GM04503 (cell line): ENCODE data around the gene MERTK.

Experiments used
- DNase-seq: peaks from one replicate; pipeline ENCODE4 v3.0.0-alpha.2; 2012; ENCODE audit warnings: low read depth

MERTK gene

DNA sequence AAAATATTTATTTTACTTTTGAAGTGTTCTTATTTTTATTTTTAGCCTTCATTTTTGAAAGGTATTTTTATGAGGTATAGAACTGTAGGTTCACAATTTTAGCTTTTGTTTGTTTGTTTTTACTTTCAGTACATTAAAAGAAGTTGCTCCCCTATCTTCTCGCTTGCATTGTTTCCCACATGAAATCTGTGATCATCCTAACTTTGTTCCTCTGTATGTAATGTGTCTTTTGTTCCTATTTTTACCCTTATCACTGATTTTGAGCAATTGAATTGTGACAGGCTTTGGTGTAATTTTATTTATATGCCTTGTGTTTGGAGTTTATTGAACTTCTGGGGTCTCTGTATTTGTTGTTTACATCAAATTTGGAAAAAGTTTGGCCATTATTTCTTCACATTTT lies 78.8 kb downstream of the MERTK start:
- DNase-seq, result no peak

DNA sequence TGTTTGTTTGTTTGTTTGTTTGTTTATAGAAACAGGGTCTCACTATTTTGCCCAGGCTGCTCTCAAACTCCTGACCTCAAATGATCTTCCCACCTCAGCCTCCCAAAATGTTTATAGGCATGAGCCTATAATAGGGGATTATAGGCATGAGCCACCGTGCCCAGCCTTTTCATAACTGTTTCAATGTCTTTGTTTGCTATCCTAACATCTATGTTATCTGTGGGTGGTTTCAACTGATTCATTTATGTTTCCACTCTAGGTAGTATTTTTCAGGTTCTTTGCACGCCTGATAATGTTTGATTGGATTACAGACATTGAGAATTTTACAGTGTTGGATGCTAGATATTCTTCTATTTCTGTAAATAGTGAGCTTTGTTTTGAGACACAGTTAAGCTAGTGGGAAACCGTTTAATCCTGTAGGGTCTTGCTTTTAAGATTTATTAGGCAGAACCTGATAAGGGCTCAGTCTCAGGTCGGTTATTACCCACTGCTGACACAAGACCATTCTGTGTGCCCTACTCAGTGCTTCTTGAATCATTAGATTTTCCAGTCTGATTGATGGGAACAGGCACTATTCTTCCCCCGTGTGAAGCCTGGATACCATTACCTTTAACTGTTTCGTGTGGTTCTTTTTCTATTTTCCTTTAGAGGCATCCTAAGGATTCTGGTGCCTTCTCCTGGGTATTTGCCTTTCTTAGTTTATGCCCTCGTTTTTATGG lies 80.2 kb downstream of the MERTK start:
- DNase-seq, result no peak

DNA sequence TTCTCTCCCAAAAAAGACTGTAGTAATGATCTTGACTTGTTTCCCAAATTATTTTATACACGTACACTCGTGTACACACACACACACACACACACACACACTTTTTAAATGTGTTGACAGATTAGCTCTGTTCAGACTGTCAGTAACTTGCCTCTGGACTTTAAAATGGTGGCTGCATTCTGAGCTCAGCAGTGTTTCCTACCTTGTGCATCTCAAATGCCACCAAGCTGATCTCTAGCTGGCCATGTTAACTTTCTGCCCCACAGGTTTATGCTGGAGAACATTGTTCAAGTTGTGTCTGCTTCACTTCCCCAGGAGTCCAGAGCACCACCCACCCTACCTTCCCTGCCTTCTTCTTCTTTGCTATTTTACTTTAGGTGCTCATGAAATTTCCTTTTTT lies 83.3 kb downstream of the MERTK start:
- no peak for DNase-seq

DNA sequence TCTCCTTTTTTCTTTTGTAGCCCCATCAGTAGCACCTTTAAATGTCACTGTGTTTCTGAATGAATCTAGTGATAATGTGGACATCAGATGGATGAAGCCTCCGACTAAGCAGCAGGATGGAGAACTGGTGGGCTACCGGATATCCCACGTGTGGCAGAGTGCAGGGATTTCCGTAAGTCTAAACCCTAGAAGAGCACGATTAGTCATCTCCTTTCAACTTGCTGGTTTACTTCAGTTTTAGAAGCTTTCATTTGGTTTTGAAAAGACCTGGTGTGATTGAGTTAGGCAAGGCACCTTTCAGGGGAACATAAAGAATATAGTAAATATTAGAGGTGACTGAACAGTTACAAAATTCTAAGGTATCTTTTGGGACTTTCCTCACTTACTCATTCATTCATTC lies 84.4 kb downstream of the MERTK start:
- no peak for DNase-seq

DNA sequence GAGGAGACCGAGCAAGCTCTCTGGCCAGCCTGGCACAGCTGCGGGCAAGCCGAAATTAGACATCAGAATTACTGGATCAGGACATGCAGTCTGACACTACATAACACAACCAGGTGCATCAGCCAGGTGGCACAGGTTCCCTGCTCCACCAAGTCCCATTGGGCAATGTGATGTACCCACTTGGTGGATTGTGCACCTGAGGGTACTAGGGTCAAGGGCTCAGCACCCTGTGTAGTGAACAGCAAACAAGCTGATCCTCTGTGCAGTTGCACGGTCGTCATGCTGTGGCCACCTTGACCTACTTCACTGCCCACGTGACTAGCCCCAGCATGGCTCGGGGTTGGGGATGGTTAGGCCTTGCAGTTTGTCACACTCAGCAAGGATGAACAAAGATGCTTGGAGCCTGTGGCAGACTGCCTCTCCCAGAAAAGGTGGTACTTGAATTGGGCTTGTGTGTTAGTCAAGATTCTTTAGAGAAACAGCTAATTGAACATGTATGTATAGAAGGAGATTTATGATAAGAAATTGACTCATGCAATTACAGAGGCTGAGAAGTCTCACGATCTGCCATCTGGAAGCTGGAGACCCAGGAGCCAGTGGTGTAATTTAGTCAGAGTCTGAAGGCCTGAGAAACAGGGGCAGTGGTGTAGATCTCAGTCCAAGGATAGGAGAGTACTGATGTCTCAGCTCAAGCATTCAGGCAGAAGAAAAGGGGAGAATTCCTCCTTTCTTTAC lies 85.2 kb downstream of the MERTK start:
- DNase-seq, result no peak

DNA sequence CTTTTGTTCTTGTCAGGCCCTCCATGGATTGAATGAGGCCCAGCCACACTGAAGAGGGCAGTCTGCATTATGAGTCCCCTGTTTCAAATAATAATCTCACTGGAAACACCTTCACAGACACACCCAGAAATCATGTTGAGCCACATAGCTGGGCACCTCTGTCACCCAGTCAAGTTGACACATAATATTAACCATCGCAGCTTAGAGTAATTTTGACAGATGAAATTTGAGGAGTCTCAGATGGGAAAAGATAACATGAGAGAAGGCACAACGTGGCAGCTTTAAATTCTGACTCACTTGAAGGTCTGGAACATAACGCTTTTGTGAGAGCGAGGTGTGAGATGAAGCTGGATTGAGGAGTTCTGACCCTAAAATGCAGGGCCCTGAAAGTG lies 85.8 kb downstream of the MERTK start:
- no peak for DNase-seq

DNA sequence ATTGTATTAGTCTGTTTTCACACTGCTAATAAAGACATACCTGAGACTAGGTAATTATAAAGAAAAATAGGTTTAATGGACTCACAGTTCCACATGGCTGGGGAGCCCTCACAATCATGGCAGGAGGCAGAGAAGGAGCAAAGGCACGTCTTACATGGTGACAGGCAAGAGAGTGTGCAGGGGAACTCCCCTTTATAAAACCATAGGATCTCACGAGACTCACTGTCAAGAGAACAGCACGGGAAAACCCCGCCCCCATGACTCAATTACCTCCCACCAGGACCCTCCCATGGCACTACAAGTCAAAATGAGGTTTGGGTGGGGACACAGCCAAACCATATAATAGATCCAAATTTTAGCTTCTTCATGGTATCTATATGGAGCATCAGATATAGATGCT lies 87.1 kb downstream of the MERTK start:
- no peak for DNase-seq

DNA sequence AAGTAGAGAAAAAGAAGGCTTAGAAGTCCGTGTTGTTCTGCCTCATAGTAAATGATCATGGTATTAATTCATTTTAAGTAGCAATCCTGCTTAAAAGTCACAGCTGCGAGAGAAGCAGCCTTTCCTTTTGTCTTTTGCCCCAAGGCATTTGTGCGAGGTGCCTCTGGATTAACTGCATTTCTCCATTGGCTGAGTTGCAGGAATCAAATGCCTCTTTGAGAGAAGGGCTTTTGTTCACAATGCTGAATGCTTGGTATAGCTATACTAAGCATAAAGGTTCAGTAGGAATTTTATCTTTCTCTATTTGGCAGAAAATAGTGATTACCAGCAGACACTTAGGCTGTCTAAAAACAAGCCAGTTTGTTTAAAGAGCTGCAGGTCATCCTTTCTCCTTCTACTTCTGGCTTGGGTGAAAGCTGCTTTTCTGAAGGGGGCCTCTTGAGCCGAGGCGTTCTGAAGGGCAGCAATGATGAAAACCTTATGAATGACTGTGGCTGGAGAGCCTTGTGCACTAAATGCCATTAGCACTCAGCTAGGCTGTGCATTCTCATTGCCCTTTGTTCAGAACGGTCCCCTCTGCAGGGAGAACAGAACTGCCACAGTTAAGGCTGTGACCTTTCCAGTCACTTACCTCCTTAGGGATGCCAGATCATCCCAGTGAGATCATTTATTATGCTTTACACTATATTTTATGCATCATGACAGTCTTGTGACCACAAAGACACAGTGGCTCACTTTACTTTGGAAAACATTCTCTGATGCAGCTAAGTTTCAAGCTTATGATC lies 87.9 kb downstream of the MERTK start:
- DNase-seq, result no peak

DNA sequence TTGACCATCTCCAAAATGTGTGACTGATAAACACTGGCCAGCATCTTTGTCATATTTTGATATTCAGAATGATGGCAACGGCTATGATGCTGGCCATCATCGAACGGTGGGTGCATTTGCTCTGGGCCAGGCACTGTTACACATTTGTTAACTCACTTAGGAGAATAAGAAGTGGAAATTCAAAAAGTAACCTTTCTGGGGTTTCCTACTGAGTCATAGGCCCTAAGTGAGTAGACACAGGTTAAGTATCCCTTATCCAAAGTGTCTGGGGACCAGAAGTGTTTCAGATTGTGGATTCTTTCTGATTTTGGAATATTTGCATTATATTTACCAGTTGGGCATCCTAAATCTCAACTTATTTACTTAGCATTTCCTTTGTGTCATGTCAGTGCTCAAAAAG lies 92.0 kb downstream of the MERTK start:
- DNase-seq, result no peak

DNA sequence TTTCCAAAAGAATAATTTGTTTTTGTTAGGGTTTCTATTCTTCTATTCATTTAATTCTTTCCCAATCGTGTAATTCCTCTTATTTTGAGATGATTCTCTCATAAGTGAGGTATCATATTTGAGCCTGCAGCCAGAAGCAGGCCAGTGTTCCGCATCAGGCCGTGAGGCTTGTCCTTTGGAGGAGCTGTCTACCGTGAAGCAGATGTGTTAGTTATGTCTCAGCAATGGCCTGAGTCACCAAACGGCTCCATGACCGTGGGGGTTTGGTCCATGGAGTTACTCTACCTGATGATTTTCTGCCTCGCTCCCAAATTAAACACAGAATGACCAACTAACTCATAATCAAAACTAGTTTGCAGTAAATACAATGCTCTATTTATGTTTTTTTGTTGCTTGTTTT lies 92.4 kb downstream of the MERTK start:
- no peak for DNase-seq

DNA sequence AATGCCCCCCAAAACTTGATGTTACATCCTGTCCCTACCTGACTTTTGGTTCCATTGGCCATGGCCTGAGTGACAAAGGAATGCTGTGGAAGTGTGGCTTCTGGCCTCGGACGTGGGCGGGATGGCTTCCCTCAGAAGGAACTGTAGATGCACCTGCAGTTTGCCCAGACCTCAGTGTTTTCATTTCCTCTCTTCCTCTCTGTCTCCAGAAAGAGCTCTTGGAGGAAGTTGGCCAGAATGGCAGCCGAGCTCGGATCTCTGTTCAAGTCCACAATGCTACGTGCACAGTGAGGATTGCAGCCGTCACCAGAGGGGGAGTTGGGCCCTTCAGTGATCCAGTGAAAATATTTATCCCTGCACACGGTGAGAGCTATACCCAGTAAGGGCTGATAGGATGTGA lies 95.6 kb downstream of the MERTK start:
- DNase-seq, result no peak

DNA sequence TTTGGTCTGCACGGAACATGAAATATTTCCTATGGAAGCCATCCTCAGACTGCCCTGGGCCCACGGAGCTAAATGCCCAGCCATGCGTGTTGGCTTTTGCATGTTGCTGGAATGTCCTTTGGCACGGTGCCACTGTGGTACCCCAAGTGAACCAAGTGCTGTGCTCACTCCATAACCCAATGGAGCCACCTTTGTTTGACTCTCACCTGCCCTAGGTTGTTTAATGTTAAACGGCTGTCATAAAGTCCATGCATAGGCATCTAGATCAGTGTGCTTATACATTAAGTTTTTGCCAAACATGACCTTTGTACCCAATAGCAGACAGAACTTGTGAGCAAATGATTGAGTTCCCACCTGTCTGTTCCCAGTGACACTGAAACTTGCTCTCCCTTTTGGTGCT lies 96.7 kb downstream of the MERTK start:
- DNase-seq, result no peak

DNA sequence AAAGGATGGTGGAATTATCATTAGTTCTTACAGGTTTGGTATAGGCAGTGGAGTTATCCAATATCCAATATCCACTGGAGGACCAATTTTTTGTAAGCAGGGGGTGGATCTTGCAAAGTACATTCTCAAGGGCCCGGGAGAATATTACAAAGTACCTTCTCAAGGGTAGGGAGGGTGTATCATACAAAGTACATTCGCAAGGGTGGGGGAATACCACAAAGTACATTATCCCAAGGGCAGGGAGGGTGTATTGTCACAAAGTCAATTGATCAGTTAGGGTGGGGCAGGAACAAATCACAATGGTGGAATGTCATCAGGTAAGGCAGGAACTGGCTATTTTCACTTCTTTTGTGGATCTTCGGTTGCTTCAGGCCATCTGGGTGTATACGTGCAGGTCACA lies 101.4 kb downstream of the MERTK start:
- DNase-seq, result no peak

DNA sequence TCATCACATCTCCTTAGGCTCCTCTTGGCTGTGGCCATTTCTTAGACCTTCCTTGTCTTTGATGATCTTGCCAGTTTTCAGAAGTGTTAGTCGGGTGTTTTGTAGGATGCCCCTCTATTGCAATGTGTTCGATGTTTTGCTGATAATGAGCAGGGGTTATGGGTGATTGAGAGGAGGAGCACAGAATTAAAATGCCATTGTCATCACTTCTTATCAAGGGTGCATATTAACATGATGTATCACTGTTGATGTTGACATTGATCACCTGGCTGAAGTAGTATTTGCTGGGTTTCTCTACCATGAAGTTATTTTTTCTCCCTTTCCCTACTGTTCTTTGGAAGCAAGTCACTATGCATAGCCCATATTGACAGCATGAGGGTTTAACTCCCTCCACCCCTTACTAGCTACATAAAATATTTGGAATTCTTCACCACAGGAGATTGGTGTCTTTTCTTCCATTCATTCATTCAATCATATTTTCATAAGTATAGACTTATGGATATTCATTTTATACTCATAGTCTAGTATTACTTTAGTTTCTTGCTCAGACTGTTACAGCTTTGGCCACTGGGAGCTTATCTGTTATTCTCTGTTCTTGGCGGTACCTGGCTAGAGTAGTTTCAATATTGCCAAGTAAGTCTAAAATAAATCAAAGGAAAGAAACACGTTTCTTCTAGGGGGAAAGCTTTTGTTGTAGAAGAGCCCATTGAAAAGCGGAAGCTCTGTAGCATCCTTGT lies 102.2 kb downstream of the MERTK start:
- DNase-seq, result no peak

DNA sequence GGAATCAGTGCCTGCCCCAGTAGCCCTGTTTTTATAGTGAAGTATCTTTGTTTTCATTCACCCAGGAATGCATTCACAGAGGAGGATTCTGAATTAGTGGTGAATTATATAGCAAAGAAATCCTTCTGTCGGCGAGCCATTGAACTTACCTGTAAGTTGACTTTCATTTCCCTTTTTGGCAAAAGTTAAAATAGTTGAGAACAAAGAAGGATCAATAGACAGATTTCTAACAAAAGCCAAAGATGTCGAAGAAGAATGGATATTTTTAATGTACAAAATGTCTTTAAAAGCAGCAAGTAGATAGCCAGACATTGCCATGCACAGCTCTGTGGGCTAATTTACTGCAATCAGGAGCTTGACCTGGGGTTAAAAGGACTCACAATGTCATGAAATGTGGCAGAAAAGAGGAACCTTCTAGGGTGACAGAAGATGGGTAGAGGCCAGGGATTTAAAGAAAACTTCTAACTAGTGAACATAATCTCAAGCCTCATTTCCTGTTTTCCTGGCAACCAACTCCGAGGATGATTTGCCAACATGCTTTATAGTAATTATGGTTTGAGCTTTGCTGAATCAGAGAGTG lies 102.8 kb downstream of the MERTK start:
- no peak for DNase-seq

DNA sequence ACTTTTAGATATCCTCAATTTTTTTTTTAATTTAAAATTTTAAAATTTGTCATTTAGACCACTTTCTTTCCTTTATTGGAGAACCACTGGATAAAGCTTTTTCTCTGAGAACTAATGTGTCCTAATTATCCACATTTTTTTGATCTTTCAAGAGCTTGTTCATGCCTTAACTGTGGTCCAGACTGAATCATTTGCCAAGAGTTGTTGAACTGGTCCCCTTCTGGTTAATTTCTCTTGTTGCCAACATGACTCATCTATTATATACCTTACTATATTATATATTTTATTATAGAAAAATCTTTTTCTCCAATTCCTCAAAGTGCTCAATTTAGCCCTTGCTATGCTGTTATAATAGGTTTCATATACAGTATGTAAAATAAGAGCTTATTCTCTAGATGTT lies 103.5 kb downstream of the MERTK start:
- no peak for DNase-seq

DNA sequence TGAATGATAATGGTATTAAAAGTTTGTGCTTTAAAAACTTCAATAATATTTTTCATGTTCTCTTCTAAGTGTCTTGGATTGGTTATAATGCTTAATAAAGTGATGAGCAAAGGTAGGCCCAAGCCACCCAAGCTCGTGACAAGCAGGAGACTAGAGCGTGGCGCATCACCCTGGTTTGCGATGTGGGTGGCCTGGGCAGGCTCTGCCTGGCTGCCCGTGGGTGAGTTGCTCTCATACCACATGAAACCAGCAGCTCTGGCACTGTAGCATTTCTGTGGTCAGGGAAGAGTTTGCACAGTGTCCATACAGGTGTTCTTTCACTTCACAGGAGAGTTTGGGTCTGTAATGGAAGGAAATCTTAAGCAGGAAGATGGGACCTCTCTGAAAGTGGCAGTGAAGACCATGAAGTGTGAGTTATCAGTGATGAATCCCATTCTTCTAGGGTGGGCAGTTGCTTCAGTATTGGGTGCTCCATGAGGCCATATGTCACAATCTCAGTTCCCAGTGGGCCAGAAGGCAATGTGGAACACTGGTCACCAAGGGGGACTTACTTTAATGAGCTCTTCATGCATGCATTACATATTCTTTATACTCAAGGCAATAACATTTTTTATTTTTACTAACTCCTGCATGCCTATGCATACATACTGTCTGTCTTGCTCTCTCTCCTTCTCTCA lies 105.3 kb downstream of the MERTK start:
- DNase-seq, result no peak

DNA sequence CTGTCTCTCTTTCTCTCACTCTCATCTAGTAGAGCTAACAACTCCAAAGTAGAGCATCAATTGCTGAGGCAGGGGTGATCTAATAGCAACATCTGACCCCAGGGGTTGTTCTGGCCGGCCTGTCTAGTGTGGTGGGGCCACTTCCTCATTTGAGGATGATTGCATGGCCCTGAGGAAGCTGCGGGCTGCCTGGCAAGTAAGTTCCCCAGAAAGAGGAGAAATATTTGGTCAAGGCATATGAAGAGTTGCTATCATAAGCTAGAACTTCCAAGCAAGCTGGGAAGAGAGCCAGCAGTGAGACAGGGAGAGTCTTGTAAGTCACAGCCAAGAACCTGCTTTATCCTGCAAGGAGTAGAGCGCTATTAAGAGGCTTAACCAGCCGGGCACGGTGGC lies 105.8 kb downstream of the MERTK start:
- no peak for DNase-seq

DNA sequence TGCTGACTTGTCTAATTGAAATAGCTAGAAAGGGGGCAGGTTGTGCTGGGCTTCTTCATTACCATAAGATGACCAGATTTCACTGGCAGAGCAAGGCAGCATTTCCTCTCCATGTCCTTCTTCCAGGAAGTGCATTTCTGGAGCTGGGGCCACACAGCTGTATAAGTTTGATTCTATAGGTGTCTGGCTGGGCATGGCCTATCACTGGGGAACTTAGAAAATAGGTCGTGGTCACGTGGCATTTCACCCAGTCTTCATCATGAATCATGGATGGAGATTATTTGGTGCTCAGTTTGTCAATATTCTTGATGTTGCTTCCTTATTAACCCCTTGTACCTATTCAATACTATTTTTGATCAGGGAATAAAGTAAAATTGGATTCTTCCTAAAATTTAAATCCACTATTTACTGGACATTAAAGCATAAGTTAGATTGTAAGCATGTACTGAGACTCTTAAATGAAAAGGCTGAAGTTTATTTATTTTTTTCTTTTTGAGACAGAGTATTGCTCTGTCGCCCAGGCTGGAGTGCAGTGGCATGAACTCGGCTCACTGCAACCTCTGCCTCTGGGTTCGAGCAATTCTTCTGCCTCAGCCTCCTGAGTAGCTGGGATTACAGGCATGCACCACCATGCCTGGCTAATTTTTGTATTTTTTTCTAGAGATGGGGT lies 107.1 kb downstream of the MERTK start:
- no peak for DNase-seq

DNA sequence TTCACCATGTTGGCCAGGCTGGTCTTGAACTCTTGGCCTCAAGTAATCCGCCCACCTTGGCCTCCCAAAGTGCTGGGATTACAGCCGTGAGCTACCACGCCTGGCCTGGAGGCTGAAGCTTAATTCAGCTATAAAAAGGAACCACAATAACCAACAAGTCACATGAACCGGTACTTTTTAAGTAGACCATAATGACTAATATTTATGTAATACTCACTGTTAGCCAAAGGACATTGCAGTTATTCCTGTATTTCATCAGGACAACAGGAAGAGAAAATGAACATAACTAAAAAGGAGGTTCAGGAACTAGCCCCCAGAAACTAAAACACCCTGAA lies 107.6 kb downstream of the MERTK start:
- no peak for DNase-seq

DNA sequence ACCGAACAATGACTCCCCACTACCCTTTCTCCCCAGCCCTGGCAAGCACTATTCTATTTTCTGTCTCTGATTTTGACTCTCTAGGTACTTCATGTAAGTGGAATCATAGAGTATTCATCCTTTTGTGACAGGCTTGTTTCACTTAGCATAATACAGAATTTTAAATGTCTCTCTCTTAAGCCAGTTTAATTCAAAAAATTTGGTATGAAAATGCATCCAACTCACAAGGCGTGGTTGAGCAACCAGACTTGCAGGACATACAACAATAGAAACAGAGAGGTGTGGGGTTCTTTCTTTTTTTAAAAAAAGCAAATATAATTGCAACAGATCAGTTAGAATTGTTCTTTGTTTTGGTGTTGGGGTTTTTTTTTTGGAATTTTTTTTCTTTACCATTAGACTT lies 109.1 kb downstream of the MERTK start:
- DNase-seq, result no peak
